CD14-positive monocyte (primary cell): ENCODE measurements around the gene MSH2. TPM values are rescaled to one million over a fixed set of nuclear protein-coding genes. Genes with fewer than 3 reads are reported as not detected.
"Not testable (repeated sequence)": the region's sequence is repeated elsewhere in the genome, so short reads cannot be mapped to it uniquely, and the experiment has no call there.

Experiments
- DNase-seq, 3 donors: peaks; one replicate each; pipeline ENCODE4 v3.0.0-alpha.2; 2011 to 2022
- H2AFZ ChIP-seq: 2 replicates; pipeline ENCODE4 v1.6.0; 2012; ENCODE audit warnings: mild to moderate bottlenecking, low read depth, low read length, inconsistent platforms; ENCODE audit not compliant: insufficient read depth, poor library complexity, severe bottlenecking
- H3K27ac ChIP-seq, 2 donors: 1 replicate in 1 of 2; 2 replicates in 1 of 2; pipeline ENCODE4 v1.5.1; 2012 to 2013; ENCODE audit warnings: low read length in 2 of 2, control low read depth in 1 of 2, inconsistent platforms in 1 of 2, low read depth in 1 of 2, mild to moderate bottlenecking in 1 of 2
- H3K27me3 ChIP-seq, 2 donors: one replicate each; pipeline versions ENCODE4 v1.6.0 to v1.6.1; 2011 to 2013; ENCODE audit warnings: low read length in 2 of 2; ENCODE audit not compliant: control insufficient read depth in 2 of 2, insufficient read depth in 2 of 2
- H3K36me3 ChIP-seq, 2 donors: replicated peaks in 1 of 2; 1 replicate in 1 of 2; 2 replicates in 1 of 2; pipeline versions ENCODE4 v1.5.1 to v1.6.1; 2012 to 2013; ENCODE audit warnings: low read length in 2 of 2, control low read depth in 1 of 2, inconsistent platforms in 1 of 2, mild to moderate bottlenecking in 1 of 2; ENCODE audit not compliant: insufficient read depth in 2 of 2, control insufficient read depth in 1 of 2
- H3K4me1 ChIP-seq, 2 donors: 1 replicate in 1 of 2; 2 replicates in 1 of 2; pipeline versions ENCODE4 v1.5.1 to v1.6.1; 2012 to 2013; ENCODE audit warnings: low read length in 2 of 2, control low read depth in 1 of 2, inconsistent platforms in 1 of 2, mild to moderate bottlenecking in 1 of 2, moderate library complexity in 1 of 2; ENCODE audit not compliant: insufficient read depth in 2 of 2, control insufficient read depth in 1 of 2
- H3K4me2 ChIP-seq: replicated peaks from 2 replicates; pipeline ENCODE3; 2012; ENCODE audit warnings: low read length, moderate library complexity, mild to moderate bottlenecking; ENCODE audit not compliant: poor library complexity, severe bottlenecking; ENCODE audit errors: extremely low read depth
- H3K4me3 ChIP-seq, 3 experiments: fragments of 200-600 bp in 1 of 3; sonication (generic) in 1 of 3; replicated peaks in 1 of 3; 1 replicate in 2 of 3; 2 replicates in 1 of 3; pipeline ENCODE4 v1.5.1; 2011 to 2013; ENCODE audit warnings: low read length in 3 of 3, mild to moderate bottlenecking in 3 of 3, control low read depth in 2 of 3, low read depth in 2 of 3, inconsistent platforms in 1 of 3, moderate library complexity in 1 of 3
- H3K79me2 ChIP-seq: 2 replicates; pipeline ENCODE4 v1.6.0; 2012; ENCODE audit warnings: mild to moderate bottlenecking, control low read depth, inconsistent platforms, low read length, moderate library complexity; ENCODE audit not compliant: insufficient read depth
- H3K9ac ChIP-seq: 2 replicates; pipeline ENCODE4 v1.6.0; 2017; ENCODE audit warnings: low read length, mild to moderate bottlenecking; ENCODE audit not compliant: insufficient read depth, poor library complexity, severe bottlenecking
- H3K9me3 ChIP-seq, 2 donors: replicated peaks in 1 of 2; 1 replicate in 1 of 2; 2 replicates in 1 of 2; pipeline versions ENCODE4 v1.5.1 to v1.6.1; 2012 to 2013; ENCODE audit warnings: low read length in 2 of 2, control low read depth in 1 of 2; ENCODE audit not compliant: control insufficient read depth in 1 of 2, insufficient read depth in 1 of 2
- H4K20me1 ChIP-seq: 2 replicates; pipeline ENCODE4 v1.6.0; 2012; ENCODE audit warnings: mild to moderate bottlenecking, low read length, control low read depth, moderate library complexity; ENCODE audit not compliant: insufficient read depth
- H3K27ac Mint-ChIP-seq, 7 donors: one replicate each; pipeline ENCODE4 v1.8.0; 2020; ENCODE audit warnings: mild to moderate bottlenecking in 7 of 7, mixed read lengths in 7 of 7, moderate library complexity in 6 of 7, inconsistent platforms in 2 of 7
- H3K27me3 Mint-ChIP-seq, 3 donors: one replicate each; pipeline ENCODE4 v1.8.0; 2021 to 2022; ENCODE audit warnings: low read depth in 3 of 3, mild to moderate bottlenecking in 3 of 3, mixed read lengths in 3 of 3, moderate library complexity in 3 of 3, inconsistent platforms in 1 of 3
- H3K36me3 Mint-ChIP-seq, 2 donors: one replicate each; pipeline ENCODE4 v1.8.0; 2020; ENCODE audit warnings: mixed read lengths in 2 of 2, inconsistent platforms in 1 of 2, mild to moderate bottlenecking in 1 of 2
- H3K4me1 Mint-ChIP-seq: one replicate; pipeline ENCODE4 v1.8.0; 2020; ENCODE audit warnings: mild to moderate bottlenecking, mixed read lengths
- H3K4me3 Mint-ChIP-seq, 2 donors: one replicate each; pipeline ENCODE4 v1.8.0; 2020; ENCODE audit warnings: mild to moderate bottlenecking in 2 of 2, mixed read lengths in 2 of 2, moderate library complexity in 1 of 2
- H3K9me3 Mint-ChIP-seq, 7 donors: one replicate each; pipeline ENCODE4 v1.8.0; 2020 to 2022; ENCODE audit warnings: mixed read lengths in 7 of 7, mild to moderate bottlenecking in 6 of 7, moderate library complexity in 6 of 7, inconsistent platforms in 2 of 7
- WGBS: methylation state at CpG from one replicate; pipeline ENCODE4 v1.1.5; 2013; ENCODE audit warnings: missing lambda C conversion rate; ENCODE audit not compliant: insufficient coverage; 5-methylcytosine and 5-hydroxymethylcytosine counted together
- intact Hi-C, 2 donors: fragments of 100-400 bp; cut with micrococcal nuclease; formaldehyde crosslinking; loops; one replicate each; pipeline versions ENCODE4 v1.15.0 to v1.15.1; 2023
- polyA plus RNA-seq, 3 donors: library from polyadenylated mRNA; depleted of rRNA in 1 of 3; unstranded in 2 of 3; stranded (reverse) in 1 of 3; fragments of 300-500 nt in 2 of 3; fragments of >200 nt in 1 of 3; fragmentation: Illumina TruSeq in 2 of 3; gene quantifications; 1 replicate in 2 of 3; 2 replicates in 1 of 3; pipeline ENCODE4 v1.2.3, GENCODE V29; 2012 to 2021
- TF ChIP-seq, protein P1 (sequence below): fragments of 200-600 bp; IDR thresholded peaks from one replicate; pipeline ENCODE4 v1.8.0; 2022; ENCODE audit warnings: antibody characterized with exemption, mild to moderate bottlenecking

Gene MSH2
- polyA plus RNA-seq, 3 donors: 1.5 to 2.8 (median 2.0) TPM

DNA sequence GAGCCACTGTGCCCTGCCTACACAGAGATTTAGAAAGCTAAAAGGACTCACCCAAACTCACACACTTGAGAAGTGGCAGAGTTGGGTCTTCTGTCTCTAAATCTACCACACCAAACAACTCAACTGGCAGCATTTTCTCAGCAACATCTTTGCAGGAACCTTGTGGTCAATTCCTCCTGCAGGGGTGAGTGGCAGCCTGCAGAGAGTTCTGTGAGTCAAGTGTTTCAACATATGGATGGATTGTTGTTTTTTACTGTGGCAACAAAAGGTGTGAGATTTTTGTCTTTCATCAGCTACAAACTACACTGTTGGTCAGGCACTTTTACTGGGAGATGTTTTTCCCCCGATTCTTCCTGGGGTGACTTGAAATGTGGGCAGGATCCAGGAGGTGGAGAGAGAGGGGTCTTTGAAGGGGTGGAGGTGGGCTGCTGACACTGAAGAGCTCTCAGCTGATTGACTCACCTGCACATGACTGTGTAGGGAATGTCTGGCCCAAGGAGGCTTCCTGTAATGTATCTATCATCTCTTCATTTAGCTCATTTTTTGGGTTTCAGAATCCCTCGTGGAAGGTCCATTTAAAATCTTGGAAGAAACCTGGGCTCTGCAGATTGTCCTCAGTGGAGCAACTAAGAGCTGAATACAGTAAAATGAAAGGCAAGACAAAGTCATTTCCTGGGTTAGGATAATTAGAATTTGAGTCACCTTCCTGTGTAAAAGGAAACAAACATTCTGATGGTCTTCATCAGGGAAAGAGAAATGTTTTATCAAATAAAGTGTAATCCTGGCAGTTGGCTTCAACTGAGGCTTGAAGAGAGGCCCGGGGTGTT, 98.6 kb downstream of the MSH2 start:
- no peaks in the 10 kb centered on the region for H3K36me3 Mint-ChIP-seq
- H3K4me3 Mint-ChIP-seq: no peak overlapping the region
- H3K27ac Mint-ChIP-seq: no peak overlapping the region
- Histone ChIP-seq H3K36me3 (no peaks in the 10 kb centered on the region), H3K9ac (no peak overlapping the region), H3K27me3 (no peaks in the 10 kb centered on the region), H3K9me3 (peaks cover 43 to 57% of the 10 kb centered on the region in 2 donors), H4K20me1 (no peaks in the 10 kb centered on the region), H3K27ac (no peak overlapping the region), H3K4me2 (no peak overlapping the region), H3K4me1 (no peaks in the 10 kb centered on the region), H3K4me3 (no peak overlapping the region), H3K79me2 (no peaks in the 10 kb centered on the region), H2AFZ (no peak overlapping the region)
- peaks cover 0 to 6% (median 2%) of the 10 kb centered on the region in 3 donors for H3K27me3 Mint-ChIP-seq
- no peak for DNase-seq
- H3K4me1 Mint-ChIP-seq: no peaks in the 10 kb centered on the region
- intact Hi-C loops: no loop called here
- TF ChIP-seq, protein P1, sequence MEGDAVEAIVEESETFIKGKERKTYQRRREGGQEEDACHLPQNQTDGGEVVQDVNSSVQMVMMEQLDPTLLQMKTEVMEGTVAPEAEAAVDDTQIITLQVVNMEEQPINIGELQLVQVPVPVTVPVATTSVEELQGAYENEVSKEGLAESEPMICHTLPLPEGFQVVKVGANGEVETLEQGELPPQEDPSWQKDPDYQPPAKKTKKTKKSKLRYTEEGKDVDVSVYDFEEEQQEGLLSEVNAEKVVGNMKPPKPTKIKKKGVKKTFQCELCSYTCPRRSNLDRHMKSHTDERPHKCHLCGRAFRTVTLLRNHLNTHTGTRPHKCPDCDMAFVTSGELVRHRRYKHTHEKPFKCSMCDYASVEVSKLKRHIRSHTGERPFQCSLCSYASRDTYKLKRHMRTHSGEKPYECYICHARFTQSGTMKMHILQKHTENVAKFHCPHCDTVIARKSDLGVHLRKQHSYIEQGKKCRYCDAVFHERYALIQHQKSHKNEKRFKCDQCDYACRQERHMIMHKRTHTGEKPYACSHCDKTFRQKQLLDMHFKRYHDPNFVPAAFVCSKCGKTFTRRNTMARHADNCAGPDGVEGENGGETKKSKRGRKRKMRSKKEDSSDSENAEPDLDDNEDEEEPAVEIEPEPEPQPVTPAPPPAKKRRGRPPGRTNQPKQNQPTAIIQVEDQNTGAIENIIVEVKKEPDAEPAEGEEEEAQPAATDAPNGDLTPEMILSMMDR: no peak
- no CpG with 5 or more reads among the region's 3 CpGs for WGBS
- H3K9me3 Mint-ChIP-seq: peaks cover 34 to 76% (median 62%) of the 10 kb centered on the region in 7 donors

DNA sequence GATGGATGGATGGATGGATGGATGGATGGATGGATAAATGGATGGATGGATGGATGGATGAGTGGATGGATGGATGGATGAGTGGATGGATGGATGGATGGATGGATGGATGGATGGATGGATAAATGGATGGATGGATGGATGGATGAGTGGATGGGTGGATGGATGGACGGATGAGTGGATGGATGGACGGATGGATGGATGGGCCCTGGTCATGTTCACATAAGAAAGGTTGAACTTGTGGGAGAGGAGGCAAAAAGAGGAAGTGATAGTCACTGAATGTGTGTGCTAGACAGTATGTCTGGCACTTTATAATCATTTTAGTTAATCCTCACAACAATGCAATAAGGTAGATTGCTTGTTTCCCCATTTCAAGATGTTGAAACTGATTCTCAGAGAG, 99.5 kb downstream of the MSH2 start:
- H3K27me3 Mint-ChIP-seq, H3K36me3 Mint-ChIP-seq, H3K79me2 ChIP-seq, H3K9ac ChIP-seq, H3K27ac Mint-ChIP-seq, H3K36me3 ChIP-seq, H3K4me3 ChIP-seq, intact Hi-C loops, H3K27me3 ChIP-seq, DNase-seq, H3K4me1 Mint-ChIP-seq, H4K20me1 ChIP-seq, H3K4me3 Mint-ChIP-seq, H3K4me1 ChIP-seq, H3K4me2 ChIP-seq, H2AFZ ChIP-seq, H3K27ac ChIP-seq: not testable (repeated sequence)
- peaks cover 31 to 75% (median 57%) of the 10 kb centered on the region in 7 donors for H3K9me3 Mint-ChIP-seq
- H3K9me3 ChIP-seq: peaks cover 39 to 58% of the 10 kb centered on the region in 2 donors
- WGBS: no CpG with 5 or more reads among the region's 2 CpGs
